GM03348 (cell line): ENCODE results near the gene AKT1.

Experiments used
- DNase-seq: peaks from one replicate; pipeline ENCODE4 v3.0.0; 2012; ENCODE audit warnings: low spot score

Gene AKT1

DNA sequence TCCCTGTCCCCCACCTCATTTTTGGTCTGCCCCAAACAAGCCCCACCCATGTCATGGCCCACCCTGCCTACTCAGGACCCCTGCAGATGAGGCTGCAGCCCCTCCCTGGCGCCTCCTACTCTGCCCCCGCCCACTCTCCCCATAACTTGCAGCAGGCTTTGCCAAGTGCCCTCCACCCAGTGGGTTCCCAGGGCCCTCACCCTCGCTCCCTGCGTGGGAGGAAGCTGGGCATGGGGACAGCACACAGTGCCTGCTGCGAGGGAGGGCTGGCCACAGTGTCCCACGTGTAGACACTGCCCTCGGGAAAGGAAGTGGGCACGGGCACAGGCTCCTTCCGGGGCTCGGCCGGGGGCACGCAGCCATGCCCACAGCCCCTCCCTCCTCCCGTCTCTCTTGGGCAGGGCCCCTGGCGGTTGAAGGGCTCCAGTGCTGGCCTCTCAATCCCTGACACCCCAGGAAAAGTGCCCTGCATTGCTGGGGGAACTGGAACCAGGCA, 9.4 kb downstream of the AKT1 start:
- no peak for DNase-seq

- DNase-seq: no peak
Measured at GRCh38 chr14:104785708-104786080, 9.9 kb downstream of the AKT1 start.

GRCh38 chr14:104784846-104785707, 10.5 kb downstream of the AKT1 start:
- no peak for DNase-seq

DNA sequence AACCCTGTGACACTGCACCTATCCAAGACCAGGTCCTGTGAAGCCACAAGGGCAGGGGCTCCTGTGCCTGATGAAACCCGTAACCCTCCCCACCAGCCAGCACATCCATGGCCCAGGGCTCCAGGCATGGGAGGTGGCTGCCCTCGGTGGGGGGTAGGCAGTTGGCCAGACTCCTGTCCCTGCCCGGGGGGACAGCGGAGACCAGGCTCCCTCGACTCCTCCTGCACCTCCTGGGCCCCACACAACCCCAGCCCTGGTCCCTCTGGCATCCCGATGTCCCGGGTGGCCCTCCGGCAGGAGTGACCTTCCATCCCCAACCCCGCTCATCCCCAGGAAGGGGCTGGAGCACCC, 11.4 kb downstream of the AKT1 start:
- no peak for DNase-seq

DNA sequence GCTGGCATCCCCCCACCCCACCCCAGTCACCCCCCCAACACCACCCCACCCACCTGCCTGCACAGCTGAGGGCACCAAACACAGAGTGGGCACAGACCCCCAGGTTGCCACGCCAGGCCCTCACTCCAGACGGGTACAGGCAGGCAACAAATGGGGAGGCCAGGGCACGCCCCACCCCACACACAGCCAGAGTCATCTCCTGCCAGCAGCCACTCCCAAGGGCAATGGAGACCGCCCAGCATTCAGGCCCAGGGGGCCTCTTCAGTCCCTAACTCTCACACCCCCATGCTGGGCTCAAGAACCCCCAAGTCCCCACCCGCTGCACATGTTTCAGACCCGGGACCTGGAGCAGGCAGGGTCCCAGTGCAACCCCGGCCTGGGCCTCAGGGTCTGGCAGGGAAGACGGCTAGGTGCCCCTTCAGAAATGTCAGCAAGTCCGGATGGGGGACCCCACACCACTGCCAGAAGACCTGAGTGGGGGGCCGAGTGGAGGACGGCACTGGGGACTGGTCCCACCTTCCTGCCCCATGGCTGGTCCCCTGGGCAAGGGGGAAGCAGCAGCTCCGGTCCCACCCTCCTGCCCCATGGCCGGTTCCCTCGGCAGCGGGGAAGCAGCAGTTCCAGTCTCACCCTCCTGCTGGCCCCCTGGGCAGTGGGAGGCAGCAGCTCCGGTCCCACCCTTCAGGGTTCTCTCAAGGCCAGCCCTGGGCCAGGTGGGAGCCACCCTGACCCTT, 11.9 kb downstream of the AKT1 start:
- no peak for DNase-seq

GRCh38 chr14:104782808-104783139, 12.8 kb downstream of the AKT1 start:
- no peak for DNase-seq

DNA sequence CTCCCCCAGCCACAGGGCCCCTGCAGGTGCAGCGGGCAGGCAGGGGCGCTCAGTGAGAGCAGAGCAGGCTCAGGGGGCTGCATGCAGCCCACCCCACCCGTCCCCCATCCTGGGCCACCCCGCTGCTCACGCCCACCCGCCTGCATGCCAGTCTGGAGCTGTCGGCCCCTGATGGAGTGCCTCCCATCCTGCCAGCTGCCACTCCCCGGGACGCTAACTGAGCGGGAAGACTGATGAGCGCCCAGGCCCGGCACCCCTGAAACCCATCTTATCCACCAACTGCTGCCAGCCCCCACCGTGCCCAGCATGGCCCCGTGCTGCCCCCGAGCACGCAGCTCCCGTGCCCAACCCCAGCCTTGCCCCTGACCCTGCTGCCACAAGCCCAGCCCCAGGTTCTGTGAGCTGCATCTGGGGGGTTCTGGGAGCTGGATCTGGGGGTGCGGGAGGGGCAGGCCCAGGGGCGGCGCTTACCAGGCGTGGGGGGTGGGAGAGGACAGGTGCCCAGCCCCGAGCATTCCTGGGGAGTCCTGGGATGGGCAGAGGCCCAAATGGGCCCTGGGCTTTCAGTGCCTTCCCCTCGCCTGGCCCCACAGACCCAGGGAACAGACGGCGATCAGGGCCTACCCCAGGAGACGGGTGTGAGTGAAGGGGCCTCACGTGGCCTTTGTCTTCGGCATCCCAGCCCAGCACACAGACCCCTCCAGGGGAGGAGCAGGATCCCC, 13.3 kb downstream of the AKT1 start:
- no peak for DNase-seq

DNA sequence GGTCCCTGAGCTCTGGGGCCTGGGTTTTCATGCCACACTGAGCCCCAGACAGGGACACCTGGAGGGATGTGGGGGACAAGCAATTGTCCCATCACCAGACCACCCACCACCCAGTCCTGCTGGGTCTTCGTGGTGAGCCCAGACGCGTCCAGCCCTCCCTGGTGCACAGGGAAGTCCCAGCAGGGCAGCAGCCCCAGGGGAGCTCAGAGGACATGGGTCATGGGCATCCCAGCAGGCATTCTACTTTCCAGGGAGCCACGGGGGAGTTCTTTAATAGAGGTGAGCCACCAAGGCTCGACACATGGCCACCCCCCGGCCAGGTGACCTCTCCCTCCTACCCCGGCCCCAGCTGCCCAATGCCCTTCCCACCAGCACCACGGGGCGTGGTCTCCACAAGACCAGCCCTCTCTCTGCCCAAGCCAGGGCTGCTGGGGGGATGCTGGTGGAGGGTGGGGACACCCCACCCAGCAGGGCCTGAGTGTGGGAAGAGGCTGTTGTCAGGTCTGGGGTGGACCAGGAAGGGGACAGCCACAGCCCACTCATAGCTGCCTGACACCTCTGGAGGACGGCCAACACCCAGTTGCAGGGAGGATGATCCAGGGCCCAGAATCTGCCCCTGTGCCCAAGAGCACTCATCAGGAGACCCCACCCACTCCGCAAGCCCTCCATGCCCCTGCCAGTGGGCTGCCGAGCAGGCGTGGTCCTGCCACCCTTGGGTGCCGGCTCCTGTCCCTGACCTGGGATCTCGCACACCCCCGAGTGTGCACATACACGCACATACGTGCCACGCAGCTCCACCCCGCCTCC, 14.1 kb downstream of the AKT1 start:
- DNase-seq: no peak

DNA sequence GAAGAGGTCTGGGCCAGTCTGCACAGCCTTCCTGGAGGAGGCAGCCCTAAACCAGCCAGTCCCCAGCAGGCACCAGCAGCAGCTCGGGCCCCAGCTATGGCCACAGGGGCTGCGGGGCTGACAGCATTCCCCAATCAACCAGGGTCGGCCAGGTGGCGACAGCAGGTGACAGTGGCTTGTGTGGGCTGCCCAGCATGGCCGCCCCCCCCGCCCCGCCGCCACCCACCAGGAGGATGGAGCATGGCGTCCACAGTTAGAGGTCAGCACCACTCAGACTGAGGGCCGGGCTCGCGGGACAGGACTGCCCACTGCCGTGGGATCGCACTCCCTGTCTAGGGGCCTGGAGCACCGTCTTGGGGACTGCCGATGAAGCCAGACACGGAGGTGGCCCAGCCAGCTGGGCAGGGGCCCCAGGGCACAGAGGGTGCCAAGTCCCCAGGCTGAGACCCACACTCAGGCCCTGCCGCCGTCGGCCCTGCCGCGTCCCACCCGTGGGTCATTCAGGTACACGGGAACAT, 15.0 kb downstream of the AKT1 start:
- DNase-seq: no peak

DNA sequence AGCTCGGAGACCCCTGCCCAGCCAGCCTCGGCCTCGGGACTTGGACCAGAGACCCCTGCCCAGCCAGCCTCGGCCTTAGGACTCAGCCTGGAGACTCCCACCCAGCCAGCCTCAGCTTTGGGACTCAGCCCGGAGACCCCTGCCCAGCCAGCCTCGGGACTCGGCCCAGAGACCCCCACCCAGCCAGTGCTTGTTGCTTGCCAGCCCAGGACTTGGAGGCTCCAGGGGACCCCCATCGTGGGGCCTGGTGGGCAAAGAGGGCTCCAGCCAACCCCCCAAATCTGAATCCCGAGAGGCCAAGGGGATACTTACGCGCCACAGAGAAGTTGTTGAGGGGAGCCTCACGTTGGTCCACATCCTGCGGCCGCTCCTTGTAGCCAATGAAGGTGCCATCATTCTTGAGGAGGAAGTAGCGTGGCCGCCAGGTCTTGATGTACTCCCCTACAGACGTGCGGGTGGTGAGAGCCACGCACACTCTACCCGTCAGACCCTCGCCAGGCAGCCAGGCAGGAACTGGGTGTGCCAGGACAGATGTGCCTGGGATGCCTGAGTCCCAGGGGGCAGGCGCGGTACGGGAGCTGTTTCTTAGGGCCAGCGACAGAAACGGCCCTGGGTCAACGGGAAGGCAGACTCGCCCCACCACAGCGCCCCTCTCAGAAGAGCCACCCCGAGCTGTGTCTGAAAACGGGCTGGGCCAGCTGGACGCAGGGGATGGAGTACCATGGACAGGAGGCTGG, 15.6 kb downstream of the AKT1 start:
- no peak for DNase-seq

DNA sequence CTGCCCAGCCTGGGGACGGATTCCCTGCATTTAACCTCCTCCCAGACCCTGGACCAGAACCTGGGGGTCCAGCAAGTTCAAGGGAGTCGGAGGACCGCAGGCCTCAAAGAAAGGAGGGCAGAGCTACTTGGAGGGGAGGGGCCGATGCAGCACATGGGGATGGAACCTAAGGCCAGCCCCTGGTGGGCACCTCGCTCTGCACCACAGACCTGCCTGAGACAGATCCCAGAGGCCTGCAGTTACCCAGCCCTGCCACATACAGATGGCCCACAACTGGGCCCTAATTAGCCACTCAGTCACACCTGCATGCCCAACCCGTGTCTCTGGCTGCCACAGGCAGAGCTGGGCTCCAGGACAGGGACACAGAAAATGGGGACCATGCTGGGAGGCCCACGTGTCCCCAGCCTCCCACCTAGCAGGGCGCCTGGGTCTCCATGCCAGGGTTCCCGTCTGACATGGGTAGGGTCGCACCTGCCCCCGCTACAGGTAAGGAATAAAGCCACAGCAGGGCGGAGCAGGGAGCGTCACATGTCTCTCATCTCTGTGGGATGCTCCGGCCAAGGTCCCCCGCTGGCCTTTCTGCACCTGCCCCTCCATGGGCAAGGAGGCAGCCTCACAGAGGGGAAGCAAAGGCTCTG, 16.7 kb downstream of the AKT1 start:
- no peak for DNase-seq

DNA sequence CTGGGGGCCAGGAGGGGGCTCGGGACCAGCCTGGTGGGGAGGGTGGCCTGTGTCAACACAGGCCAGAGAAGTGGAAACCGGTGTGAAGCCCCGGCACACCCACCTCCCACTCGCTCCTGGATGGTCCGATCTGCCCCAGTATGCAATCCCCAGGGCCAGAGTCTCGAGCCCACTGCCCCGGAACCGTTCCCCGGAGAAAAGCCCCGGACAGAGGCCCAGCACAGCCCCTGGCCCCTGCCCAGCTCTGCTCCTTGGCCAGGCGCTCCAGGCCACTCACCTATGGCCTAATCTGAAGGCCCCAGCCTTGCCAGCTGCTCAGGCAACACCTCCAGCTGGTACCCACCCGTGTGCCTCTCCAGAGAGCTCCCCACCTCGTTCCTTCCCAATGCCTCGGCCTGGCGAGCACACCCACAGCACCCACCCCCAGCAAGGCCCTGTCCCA, 17.7 kb downstream of the AKT1 start:
- no peak for DNase-seq

GRCh38 chr14:104776961-104777807, 18.4 kb downstream of the AKT1 start:
- no peak for DNase-seq

GRCh38 chr14:104776481-104776880, 19.1 kb downstream of the AKT1 start:
- DNase-seq: no peak

DNA sequence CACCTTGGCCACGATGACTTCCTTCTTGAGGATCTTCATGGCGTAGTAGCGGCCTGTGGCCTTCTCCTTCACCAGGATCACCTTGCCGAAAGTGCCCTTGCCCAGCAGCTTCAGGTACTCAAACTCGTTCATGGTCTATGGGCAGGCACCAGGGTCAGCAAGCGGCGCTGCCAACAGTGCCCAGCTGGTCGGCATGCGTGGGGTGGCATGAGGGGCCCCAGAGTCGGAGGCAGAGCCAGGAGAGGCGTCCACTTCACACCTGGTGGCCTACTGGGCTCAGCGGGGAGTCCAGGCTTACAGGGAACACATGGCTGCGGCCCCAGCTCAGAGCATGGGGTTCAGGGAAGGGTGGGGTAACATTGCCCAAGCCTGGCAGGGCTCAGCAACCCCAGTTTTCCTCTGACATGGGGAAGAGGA, 20.5 kb downstream of the AKT1 start:
- no peak for DNase-seq

GRCh38 chr14:104774453-104775072, 21.0 kb downstream of the AKT1 start:
- DNase-seq: no peak

GRCh38 chr14:104773505-104774452, 21.8 kb downstream of the AKT1 start:
- DNase-seq: no peak
